Measurements from ENCODE around the gene LHX6.

The LHX6 gene

DNA sequence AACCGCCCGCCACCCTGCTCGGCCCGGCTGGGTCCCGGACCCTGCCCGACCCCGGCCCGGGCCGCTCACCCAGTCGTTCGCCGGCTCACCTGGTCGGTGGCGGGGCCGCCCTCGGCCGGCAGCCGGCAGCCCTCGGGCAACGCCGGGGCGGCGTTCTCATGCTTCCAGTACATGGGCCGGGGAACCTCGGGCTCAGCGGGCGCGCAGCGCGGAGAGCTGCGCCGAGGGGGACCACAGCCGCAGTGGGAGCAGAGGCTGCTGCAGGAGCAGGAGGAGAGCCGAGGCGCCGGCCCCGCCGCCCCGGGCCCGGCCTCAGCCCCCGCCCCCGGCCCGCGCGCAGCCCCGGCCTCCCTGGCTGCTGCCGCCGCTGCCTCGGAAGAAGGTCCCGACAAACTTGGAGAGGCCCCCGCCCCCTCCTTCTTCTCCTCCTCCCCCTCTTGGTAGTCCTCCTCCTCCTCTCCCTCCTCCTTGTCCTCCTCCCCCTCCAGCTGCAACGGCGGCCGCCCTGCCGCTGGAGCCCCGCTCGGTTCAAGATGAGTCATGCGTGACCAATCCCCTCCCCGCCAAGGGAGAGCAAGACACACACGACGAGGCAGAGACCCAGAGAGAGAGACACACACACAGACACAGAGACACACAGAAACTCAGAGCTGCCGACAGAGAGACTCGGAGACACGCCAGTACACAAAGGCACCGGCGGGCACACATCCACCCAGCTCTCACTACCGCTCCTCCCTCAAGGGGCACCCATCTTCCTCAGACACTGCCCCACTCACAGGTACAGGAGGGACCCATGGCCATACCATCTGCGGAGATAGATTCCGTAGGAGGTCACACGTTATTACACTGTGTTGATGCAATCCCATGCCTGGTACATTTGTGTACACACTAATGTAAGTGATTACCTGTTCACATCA lies at the start of gene LHX6:
LHX6 (minus strand) TSS at position 390 of the 917 bp plus-strand sequence; CDS start at position 173, 217 bp downstream.
- no peak for DNase-seq

DNA sequence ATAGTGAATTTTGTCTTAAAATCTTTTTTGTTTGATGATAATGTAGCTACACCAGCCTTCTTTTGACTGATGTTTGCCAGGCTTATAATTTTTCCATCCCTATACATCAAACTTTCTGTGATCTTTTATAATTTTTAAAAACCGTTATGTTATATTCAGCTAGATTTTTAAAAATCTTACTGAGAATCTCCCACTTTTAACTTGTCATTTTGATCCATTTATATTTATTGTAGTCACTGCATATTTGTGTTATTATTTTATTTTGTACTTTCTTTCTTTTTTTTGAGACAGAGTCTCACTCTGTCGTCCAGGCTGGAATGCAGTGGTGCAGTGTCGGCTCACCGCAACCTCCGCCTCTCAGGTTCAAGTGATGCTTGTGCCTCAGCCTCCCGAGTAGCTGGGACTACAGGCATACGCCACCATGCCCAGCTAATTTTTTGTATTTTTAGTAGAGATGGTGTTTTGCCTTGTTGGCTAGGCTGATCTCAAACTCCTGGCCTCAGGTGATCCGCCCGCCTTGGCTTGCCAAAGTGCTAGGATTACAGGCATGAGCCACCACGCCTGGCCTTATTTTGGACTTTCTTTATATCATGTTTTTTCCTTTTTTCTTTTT lies 48.6 kb upstream of the LHX6 start:
- DNase-seq: no peak

DNA sequence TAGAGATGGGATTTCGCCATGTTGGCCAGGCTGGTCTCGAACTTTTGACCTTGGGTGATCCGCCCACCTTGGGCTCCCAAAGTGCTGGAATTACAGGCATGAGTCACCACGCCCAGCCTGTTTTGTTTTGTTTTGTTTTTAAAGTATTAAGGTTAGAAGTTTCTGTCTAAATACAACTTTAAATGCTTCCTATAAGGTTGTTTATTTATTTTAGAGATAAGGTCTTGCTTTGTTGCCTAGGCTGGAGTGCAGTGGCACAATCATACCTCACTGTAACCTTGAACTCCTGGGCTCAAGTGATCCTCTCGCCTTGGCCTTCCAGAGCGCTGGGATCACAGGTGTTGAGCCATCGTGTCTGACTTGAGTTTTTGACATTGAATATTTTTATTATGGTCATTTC lies 47.3 kb upstream of the LHX6 start:
- no peak for DNase-seq

DNA sequence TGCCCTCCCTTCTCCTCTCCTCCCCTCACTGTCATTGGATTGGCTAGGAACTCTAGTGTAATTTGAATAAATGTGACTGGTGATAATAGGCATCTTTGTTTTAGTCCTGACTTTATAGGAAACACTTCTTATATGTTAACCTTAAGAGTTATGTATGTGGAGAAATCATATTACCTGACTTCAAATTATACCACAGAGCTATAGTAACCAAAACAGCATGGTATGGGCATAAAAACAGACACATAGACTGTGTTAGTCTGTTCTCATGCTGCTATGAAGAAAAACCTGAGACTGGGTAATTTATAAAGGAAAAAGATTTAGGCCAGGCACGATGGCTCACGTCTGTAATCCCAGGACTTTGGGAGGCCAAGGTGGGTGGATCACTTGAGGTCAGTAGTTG lies 45.3 kb upstream of the LHX6 start:
- no peak for DNase-seq

DNA sequence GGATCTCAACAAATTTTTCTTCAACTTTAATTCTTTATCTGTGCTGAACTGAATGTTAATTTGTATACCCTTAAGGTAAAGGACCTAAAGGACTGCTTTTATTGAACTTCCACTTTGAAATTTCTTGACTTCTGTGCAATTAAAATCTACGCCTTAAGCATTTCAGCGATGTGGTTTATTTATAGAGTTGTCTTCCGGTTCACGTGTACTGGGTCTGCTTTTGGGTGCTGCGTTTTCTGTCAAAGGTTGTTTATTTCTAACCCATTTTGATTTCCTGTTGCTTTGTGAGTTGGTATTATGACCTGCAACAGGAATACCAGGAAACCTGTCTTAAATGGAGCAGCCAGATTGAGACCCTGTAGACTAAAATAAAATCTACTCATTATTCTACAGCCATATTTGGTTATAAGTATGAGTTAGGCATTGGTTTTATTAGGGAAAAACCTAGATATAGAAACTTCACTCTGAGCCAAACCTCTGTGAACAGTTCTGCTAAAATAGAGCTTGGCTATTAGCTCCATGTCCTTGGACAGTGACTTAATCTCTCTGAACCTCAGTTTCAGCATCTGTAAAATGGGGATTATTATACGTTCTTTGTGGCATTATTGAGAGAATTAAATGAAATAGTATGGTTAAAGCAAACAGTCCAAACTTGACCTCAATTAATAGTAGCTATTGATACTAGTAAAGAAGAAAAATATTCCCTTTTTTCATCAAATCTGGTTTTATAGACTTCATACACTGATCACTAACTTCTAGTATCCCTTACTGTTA lies 39.5 kb upstream of the LHX6 start:
- DNase-seq: no peak

DNA sequence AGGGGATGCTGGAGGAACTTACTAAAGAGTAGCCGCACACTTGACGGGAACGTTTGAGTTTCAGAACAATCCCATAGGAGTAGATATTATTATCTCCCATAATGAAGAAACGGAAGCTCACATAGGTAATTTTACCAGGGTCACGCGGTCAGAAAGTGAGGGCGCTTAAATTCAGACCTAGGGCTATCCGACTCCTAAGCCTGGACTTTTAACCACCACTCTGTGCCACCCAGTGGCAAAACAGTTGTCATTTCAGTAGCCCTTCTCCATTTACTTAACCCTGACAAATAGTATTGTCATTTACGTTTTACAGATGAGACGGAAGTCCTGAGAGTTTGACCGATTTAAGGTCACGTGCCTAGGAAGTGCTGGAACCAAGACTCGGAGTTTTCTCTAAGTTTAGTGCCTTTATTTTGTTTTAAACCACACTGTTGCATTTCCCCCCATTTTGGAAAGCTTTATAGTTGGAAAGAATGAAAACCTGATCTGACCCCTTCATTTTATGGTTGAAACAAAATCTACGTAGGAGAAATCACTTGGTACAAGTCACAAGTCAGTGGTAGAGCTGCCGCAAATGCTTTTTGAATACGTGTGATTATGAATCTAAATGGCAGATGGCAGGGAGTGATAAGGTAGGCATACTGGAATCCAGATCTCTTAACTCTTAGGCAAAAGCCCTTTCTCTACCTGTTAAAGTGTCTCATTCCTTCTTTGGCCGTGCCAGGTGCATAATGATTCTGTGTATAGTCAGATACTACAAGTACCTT lies 36.6 kb upstream of the LHX6 start:
- DNase-seq: no peak

DNA sequence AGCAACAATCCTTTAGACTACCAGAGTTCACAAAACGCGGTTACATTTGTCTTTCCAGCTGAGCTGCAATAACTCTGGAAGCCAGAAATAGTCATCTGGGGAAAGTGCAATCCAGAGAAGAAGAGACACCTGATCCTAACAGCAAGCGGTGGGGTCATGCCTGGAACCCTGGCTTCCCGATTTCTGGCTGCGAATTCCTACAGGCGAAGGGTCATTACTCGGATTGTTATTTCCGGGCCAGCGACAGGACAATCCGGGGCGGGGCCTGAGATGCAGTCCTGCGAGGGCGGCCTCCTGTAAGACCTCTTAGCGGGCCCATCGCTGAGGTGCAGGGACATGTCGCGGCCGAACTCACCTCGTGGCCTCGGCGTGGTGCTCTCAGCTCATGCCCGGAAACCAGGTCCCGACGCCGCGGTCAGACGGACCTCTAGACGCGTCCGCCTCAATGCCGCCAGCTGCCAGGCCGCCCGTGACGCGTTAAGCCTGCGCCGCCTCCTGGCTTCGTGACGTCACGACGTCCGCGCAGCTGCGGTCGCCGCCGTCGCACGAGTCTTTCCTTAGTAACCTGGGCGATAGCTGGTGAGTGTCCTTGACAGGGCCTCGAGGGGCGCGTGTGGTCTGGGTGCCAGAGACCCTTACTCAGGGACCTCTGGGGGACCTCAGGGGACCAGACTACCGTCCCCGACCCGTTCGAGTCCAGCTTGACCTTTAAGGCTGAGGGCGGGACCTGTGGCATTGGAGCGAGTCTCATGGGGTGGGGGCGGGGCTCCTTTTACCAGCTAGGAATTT lies 35.8 kb upstream of the LHX6 start, which contains the start of the genes MRRF and RBM18:
MRRF (plus strand) TSS at position 523 of the 789 bp plus-strand sequence. CDS start 6,010 bp downstream, outside the sequence.
RBM18 (minus strand) TSS at position 481 of the 789 bp plus-strand sequence. CDS start 3,348 bp downstream, outside the sequence.
- DNase-seq: peak; percentile 95

DNA sequence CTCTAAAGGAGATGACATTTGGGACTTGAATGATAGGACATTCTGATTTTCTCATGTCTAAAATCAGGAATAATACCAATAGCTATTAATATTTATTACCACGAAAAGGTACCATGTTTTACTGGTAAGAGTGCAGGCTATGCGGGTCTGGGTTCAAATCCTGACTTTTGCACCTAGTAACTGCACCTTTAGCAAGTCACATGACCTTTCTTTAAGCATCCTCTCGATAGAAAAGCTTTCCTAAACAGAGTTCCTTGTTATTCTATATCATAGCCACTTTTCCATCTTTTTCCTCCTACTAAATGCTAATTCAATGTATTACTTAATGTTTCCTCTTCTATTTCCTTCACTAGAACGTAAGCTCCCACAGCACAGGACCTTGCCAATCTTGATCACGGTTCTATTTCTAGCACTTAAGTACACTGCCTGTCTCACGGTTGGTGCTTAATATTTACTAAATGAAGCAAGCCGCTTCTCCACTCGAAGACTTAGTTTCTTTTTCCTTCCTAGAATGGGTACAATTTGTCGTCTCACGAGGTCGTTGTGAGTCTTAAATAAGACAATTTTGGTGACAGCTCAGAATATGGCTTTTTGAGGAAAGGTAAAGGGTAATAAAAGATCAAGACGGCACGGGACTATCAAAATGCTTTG lies 35.1 kb upstream of the LHX6 start:
- no peak for DNase-seq

DNA sequence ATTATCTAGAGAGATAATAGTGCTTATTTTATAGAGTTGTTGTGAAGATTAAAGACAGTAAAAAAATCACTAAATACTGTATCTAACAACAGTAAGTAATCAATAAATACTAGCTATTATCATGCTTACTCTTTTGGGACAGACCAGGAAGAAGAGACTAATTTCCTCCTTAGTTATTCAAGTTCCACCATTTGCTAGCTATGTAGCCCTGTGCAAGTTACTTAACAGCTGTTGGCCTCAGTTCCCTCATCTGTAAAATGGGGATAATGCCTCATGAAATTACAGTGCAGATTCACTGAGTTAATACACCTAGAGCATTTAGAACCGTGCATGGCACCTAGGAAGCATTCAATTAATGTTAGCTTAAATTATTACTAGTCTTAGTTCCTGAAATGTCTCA lies 33.3 kb upstream of the LHX6 start:
- no peak for DNase-seq

DNA sequence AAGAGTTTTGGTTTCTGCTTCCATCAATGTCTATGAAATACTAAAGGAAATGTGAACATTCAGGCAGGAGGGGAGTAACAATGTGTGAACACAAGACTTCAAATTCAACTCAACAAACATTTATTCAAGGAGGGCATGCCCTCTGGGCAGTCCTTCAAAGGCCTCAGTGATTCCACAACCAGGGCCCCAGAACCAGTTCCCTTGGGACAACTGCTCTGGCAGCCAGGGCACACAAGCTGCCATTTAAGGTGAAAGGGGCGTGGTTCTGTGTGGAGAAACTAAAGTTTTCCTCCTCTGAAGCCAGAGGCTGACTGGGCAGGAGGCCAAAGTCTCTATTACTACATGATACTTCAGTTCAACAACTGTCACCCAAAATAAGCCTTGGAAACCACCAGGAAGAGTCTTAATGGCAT lies 32.7 kb upstream of the LHX6 start:
- no peak for DNase-seq

DNA sequence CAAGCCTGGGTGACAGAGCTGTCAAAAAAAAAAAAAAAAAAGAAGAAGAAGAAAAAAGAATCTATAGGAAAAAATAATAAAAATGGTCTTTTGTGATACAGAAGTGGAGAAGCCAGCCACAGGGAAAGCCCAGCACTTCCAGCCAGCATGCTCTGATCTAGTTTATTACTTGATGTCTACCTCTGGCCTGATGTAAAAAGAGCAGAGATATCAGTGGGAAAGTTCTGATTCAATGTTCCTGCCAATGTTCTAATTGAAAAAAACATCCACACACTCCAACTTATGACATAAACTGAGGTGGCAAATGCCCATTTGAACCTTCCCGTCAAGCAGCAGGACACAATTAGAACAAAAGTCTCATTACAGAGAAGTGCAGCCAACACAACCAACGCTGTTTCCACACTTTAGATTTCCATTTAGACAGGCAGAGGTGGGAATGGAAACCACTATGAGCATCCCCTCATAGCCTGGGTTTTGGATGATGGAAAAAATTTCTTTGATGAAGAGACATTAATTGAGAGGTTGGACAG lies 30.2 kb upstream of the LHX6 start:
- no peak for DNase-seq

DNA sequence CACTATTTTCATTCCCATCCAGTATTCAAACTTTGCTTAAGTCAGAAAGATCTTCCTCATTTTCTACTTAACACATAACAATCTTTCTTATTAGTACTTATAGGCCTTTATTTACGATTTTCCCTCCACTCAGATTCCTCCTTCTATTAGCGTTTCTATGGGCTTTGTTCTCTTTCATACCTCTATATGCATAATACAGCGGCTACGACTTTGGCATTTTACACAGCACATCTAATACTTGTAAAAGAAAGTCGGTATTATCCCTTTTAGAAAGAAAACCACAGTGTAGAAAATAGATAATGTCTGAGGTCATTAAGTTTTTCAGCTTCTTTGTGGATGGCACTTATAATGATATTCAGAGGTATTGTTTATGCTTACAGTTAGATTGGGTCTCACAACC lies 27.4 kb upstream of the LHX6 start:
- no peak for DNase-seq

DNA sequence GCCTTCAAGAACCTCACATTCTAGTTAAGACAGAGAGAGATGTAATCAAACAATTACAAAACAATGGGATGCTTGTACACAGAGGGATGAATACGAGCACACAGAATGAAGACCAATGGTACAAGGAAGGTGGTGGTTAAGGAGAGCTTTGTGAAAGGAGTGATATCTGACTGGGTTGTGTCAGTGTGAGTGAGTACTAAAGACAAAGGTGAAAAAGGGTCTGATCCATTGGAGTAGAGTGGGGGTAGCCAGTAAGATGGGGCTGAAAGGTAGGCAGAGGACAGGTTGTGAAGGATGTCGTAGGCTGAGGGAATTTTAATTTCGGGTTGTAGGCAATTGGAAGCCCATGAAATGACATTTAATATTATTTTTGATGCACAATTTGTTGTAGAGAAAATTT lies 26.0 kb upstream of the LHX6 start:
- no peak for DNase-seq

DNA sequence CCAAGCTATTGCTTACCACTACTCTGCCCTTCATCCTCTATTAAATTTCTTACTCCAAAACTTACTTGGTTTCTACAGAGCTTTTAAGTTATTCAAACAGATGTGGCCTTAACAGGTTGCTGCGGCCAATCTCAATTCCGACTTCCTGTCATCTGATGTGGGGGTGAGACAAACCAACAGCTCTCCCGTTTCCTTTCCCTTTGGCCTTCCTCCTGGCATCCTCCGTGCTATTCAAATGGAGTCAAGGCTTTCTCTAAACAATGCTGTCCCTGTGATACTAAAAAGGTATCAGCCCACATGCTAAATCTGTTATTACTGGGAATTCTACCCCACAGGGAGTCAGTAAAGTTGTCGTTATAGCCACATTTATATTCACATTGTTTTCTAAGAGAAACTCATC lies 24.0 kb upstream of the LHX6 start:
- no peak for DNase-seq

DNA sequence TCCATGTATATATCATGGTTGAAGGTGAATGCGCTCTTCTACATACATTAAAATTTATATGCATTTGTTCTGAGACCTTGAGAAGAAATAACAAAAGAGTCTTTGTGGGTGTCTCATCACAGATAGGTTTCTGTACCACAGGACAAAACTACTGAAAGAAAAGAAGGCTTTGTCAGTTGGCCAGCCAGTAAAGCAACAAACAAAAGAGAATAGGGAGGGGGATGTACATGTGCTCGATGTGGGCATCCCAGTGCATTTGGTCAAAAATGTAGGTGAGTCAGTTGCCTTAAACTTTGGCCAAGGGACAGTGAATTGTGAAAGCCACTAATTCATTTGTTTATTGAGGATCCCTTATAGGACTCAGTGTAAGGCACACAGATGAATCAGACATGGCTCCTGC lies 22.6 kb upstream of the LHX6 start:
- no peak for DNase-seq

DNA sequence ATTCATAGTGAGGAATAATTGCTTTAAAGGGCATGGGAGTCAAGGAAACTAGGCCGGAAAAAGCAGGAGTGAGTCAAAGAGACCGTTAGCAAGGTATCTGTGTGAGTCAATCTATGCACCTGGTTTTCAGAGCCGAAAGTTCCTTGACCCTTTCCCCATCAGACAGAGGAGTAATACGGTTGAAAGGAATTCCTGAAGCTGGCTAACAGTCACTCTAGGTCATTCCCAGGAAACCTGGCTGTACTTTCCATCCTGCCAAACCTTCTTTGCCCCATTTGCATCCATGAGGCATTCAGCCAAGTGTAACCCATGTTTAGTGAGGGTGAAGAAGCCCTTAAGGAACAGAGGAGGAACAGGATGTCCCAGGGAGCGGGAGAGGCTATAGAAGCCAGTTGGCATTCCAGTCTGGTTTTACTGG lies 19.7 kb upstream of the LHX6 start:
- DNase-seq: no peak

DNA sequence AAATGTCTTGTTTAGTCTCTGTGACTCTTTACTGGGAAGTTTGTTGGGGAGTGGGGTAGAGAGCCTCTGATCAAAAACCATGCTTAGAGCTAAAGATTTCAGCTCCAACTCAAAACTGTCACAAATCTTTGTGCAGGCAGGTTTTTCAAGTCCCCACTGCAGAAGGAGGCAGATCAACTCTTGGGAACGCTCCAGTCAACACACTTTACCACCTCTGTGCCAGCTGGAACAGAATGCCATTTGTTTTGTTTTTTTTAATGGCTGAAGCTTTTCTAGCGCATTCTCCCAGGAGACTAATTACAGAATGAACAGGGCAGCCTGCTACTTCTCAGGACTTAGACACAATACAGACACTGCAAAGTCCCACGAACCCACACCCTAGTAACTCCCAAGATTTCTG lies 17.9 kb upstream of the LHX6 start:
- DNase-seq: no peak

DNA sequence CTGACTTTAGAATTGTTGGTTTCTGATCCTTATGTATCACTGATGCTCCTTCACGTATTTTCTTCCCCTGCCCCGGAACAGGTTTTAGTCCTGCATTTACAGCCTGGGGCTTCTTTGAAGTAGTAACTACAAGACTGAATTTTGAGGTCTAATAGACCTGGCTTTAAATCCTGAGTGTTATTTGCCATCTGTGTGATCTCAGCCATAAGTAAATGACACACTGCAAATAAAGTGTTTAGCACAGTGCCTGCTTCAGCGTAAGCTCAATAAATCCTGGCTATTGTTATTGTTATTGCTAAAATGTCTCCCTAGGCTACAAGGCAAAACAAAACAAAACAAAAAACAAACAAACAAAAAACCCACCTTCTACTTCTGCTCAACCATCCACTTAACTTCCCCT lies 15.6 kb upstream of the LHX6 start:
- no peak for DNase-seq

DNA sequence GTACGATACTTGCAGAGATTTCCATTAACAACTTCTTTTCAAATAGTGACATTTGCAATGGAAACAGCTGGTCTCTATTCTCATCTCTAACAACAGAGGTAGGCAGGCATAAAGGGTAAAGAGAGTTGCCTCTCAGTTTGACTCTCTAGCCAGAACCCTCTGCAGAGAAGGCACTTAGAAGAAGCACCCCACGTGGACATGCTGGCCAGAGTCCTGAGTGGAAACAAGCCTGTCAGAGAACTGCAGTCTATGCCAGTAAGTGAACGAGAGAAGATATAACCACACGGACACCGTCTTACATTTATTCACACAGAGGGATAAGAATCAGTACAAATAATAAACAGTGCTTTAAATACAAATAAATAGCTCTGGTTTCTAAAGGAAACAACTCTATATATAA lies 11.0 kb upstream of the LHX6 start:
- DNase-seq: no peak

DNA sequence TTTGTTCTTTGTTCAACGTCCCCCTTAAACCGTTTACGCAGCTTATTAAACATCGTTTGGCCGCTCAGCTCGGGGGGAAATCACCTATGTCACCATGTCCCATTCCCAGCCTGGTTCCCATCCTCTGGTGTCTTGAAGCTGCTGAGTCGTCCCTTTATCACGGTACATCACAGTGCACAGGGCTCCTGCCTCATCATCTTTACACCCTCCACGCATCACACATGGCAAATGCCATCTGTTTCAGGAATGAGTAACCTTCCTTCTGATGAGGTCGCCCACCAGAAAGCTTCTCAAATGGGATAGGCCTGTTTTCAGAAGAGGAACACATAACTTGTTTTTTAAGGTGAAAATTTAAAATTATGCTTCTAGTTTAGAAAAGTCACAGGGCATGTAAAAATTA lies 7.9 kb upstream of the LHX6 start:
- no peak for DNase-seq
